Stimulated activated CD8-positive, alpha-beta memory T cell treated with anti-CD3 and anti-CD28 coated beads, Interleukin-15, amount 100 ng/mL, for 1 hour (primary cell): ENCODE results near the gene INTS6.
"Not testable (repeated sequence)": the region's sequence is repeated elsewhere in the genome, so short reads cannot be mapped to it uniquely, and the experiment has no call there.

ENCODE experiments used
- DNase-seq: peaks from one replicate; pipeline ENCODE4 v3.0.0-alpha.2; 2020; ENCODE audit warnings: low read depth

INTS6 gene

GRCh38 chr13:51415339-51415738, 37.5 kb downstream of the INTS6 start:
- not testable (repeated sequence) for DNase-seq

- no peak for DNase-seq
Measured at GRCh38 chr13:51412431-51412830, 40.4 kb downstream of the INTS6 start.

- DNase-seq = no peak
Measured at GRCh38 chr13:51405176-51405575, 47.7 kb downstream of the INTS6 start.

GRCh38 chr13:51397262-51397941, 55.4 kb downstream of the INTS6 start:
- no peak for DNase-seq

- no peak for DNase-seq
Measured at GRCh38 chr13:51396352-51396751, 56.5 kb downstream of the INTS6 start.

GRCh38 chr13:51394724-51395123, 58.1 kb downstream of the INTS6 start:
- DNase-seq = no peak

- no peak for DNase-seq
Measured at GRCh38 chr13:51385114-51385513, 67.7 kb downstream of the INTS6 start.

- no peak for DNase-seq
Measured at GRCh38 chr13:51380269-51380668, 72.6 kb downstream of the INTS6 start.

- no peak for DNase-seq
Measured at GRCh38 chr13:51373451-51373850, 79.4 kb downstream of the INTS6 start.

GRCh38 chr13:51371768-51372399, 81.0 kb downstream of the INTS6 start:
- DNase-seq = no peak

GRCh38 chr13:51370811-51371210, 82.0 kb downstream of the INTS6 start:
- DNase-seq = no peak

GRCh38 chr13:51370116-51370515, 82.7 kb downstream of the INTS6 start:
- no peak for DNase-seq

GRCh38 chr13:51364404-51365008, 88.3 kb downstream of the INTS6 start:
- DNase-seq = no peak

GRCh38 chr13:51363625-51364024, 89.2 kb downstream of the INTS6 start:
- DNase-seq = no peak

- DNase-seq = no peak
Measured at GRCh38 chr13:51361106-51361505, 91.7 kb downstream of the INTS6 start.

GRCh38 chr13:51360489-51360888, 92.3 kb downstream of the INTS6 start:
- no peak for DNase-seq

GRCh38 chr13:51359352-51359751, 93.5 kb downstream of the INTS6 start:
- DNase-seq = no peak

GRCh38 chr13:51357928-51358595, 94.8 kb downstream of the INTS6 start:
- no peak for DNase-seq

- no peak for DNase-seq
Measured at GRCh38 chr13:51355217-51355616, 97.6 kb downstream of the INTS6 start.

GRCh38 chr13:51349016-51349415, 103.8 kb downstream of the INTS6 start:
- DNase-seq = no peak

- no peak for DNase-seq
Measured at GRCh38 chr13:51348069-51348967, 104.5 kb downstream of the INTS6 start.

- DNase-seq = no peak
Measured at GRCh38 chr13:51347099-51347498, 105.7 kb downstream of the INTS6 start.
